Frontal cortex (tissue), 4 donors: ENCODE results near the gene FHOD3. TPM values are rescaled to one million over a fixed set of nuclear protein-coding genes. Genes with fewer than 3 reads are reported as not detected.

ENCODE experiments used
- DNase-seq, 2 donors: peaks; one replicate each; pipeline ENCODE4 v3.0.0; 2012; ENCODE audit warnings: low spot score in 2 of 2
- FAIRE-seq: peaks from 2 replicates; lab custom pipeline; 2012; peaks lifted over from hg19 to GRCh38; lab: Jason Lieb, UNC
- total RNA-seq: library from RNA; depleted of rRNA; stranded (reverse); fragments of >200 nt; gene quantifications from one replicate; pipeline ENCODE4 v1.2.3, GENCODE V29; 2014
- donor health status: control.
- donor health status: control.
- donor health status: control.

Gene FHOD3
- total RNA-seq, 1 donor from 2014 or later: 46.9 TPM

- no peak for FAIRE-seq
Measured at GRCh38 chr18:36560187-36560586, 262.7 kb downstream of the FHOD3 start.

GRCh38 chr18:36561046-36561445, 263.5 kb downstream of the FHOD3 start:
- DNase-seq (no peak), FAIRE-seq (no peak)

More at GRCh38 chr18:36560187-36560586, 262.7 kb downstream of the FHOD3 start:
- DNase-seq: no peak

GRCh38 chr18:36564841-36565240, 267.3 kb downstream of the FHOD3 start:
- FAIRE-seq: no peak
- no peak for DNase-seq

DNA sequence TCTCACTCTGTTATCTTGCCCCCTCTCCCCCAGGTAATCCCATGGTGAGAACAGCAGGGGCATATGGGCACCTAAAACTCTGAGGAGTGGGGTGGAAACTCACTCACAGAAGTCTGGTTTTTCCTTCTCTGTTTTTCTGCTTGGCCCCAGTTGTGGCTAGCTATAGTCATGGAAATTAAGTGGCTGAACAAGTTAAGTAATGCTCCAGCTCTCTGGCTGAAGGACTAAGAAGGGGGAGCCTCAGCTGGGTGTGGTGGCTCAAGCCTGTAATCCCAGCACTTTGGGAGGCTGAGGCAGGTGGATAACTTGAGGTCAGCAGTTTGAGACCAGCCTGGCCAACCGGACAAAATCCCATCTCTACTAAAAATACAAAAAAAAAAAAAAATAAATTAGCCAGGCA, 270.3 kb downstream of the FHOD3 start:
- DNase-seq: no peak
- no peak for FAIRE-seq

DNA sequence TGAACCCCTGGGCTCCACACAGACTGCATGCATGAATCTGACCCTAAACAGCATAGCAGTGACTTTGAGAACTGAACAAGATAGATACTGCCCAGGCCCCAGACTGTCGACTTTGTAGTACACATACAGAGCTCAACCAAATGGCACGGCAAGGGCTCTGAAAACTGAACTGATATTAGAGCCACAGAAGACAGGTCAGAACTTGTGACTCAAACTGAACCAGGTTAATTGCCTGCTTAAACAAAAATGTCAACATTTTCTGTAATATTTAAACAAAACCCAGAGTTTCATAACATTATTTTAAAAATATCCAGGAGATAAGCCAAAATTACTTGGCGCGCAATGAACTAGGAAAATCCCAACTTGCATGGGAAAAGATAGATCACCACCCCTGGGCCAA, 271.0 kb downstream of the FHOD3 start:
- FAIRE-seq (no peak), DNase-seq (no peak)

DNA sequence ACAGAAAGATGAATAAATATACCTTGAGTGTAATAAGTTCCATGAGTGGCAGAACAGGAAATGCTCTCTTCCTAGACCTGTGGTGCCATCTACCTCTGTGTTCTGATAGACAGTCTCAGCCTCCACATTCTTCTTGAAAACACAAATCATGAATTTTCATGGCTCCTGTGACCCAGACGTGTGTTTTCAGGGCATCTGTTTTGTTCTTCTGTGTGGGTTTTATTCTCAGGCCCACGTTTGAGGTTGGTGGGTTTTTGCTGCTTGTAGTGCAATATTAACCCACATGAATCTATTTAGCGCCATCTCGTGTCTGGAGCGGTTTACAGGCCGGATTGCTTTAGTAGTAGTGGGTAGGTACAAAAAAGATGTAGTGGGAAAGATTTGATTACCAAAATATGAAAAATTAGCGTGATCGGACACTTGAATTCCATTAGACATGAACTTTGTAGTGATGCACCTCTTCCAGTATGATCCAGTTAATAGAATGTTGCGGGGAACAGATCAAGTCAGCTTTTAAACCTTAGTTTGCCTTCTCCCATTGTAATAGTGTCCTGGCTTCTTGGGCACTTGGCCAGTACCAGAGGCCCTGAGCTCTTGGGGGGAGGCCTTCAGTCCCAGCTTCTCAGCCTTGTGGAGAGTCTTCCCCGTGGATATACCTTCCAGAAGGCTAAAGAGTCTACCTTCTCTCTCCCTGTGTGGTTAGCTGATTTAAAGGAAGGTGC, 274.8 kb downstream of the FHOD3 start:
- DNase-seq: no peak
- no peak for FAIRE-seq

- FAIRE-seq: no peak
- DNase-seq: no peak
Measured at GRCh38 chr18:36576339-36576738, 278.8 kb downstream of the FHOD3 start.

DNA sequence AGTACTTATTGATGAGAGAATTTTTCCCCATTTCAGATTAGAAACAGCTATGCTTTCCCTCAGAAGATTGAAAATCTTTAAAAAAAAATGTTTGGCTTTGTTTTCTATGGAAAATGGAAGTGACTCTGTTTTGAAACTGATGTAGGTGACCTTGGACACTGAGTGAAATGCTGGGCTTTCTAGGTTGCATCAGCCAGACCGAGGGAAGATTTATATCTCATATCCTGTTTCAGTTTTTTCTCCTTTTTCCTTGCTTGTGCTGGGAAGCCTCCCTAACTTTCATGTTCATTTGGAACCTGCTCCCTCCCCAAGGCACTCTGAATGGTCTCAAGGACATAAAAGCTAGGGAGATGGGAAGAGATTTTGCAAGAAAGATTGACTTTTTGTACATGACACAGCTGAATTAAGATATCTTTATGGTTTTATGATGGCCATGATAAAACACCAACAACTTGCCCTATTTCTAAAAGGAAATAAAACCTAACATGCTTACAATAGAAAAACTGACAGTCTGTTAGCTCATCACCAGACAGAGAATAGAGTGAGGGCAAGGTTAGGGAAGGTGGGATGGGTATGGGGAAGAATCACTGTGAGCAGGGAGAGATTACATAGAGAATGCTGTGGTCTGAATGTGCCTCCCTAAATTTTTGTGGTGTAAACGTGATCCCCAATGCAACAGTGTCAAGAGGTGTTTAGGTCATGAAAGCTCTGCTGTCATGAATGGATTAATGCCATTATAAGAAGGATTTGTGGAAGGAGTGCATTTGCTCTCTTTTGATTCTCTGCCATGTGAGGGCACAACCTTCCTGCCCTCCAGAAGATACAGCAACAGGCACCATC, 281.6 kb downstream of the FHOD3 start:
- DNase-seq (no peak), FAIRE-seq (no peak)

DNA sequence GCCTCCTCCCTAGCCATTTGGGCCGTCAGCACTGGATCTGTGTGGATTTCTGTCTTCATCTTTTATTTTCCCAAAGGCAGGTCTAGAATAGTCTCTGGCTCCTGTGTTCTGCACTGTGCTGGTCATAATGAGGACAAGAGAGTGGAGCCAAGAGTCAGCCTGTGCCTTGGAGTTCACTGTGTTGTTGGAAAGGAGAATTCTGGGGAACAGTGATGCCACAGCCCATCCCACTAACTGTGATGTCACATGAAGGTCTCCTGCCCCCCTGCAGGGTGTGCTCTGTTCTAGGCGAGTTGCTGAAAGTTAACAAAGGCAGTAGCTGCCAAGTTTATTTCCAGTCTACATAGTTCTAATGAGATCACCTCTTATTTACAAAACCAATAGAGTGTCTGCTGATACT, 282.8 kb downstream of the FHOD3 start:
- DNase-seq: no peak
- FAIRE-seq: no peak

DNA sequence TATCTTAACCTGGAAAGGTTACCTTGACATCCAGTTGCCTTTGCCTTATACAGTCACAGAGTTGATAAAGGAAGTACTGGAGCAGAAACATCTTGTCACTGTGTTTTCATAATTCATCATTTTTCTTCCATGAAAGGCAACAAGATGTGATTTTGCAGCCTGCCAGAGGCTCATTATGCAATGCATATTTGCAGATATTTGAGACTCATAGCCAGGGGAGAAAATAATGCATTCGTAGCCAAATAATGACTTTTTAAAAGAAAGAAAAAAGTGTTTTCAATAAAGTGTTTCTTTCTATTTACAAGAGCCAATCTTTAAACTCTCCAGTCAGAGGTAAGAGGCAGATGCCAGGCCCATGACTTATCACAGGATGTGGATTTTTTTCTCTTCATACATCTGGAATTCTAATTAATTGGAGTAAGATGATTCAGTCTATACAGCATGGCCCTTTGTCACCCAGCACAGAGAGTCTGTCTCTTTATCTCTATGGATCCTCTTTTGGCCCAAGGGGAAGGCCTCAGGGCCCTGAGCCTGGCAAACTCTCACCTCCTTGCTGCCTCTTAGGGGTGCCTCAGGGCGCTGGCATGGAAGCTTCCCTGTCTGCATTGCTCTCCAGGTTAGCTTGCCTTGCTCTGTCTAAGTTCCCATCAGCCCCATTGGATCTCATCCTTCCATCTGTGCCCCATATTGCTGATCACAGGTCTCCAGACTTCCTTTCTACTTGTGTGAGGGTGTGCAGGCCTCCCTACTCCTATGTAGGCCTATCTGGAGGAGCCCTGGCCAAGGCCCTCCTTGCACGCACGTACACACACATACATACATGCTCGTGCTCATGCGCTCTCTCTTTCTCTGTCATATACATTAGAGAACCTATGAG, 283.6 kb downstream of the FHOD3 start:
- FAIRE-seq (no peak), DNase-seq (no peak)

DNA sequence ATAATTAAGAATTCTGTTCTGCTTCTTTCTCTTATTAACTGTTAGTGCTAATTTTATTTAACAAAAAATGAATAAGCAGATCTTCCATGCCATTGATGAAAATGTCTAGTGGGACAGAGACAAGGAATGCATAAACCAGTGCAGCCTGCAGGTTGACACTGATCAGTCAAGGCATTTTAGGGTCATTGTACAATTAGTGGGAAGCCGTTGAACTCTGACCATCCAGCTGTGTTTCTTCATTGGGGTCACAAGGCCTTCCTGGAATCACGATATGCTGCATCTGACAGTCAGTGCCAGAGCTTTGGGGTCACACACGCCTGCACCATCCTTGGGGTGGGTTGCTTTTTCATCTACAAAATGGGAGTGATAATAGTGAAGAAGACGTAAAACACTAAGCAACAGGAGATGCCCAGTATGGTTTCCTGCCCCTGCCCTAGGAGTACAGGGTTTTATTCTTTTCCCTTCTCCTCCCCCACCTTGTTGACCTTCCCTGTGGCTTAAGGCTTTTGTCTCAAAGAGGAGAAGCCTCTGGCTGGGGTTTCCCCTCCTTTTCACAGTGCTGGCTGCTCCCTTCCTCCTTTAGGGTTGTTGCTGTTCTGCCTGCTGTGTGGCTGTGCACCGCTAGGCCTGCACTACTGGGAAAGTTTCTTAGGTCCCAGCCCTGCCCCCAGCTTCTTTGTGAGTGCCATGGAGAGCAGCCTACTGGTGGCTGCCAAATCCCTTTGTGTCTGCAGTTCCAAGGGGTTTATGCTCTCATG, 285.7 kb downstream of the FHOD3 start:
- FAIRE-seq (no peak), DNase-seq (no peak)

DNA sequence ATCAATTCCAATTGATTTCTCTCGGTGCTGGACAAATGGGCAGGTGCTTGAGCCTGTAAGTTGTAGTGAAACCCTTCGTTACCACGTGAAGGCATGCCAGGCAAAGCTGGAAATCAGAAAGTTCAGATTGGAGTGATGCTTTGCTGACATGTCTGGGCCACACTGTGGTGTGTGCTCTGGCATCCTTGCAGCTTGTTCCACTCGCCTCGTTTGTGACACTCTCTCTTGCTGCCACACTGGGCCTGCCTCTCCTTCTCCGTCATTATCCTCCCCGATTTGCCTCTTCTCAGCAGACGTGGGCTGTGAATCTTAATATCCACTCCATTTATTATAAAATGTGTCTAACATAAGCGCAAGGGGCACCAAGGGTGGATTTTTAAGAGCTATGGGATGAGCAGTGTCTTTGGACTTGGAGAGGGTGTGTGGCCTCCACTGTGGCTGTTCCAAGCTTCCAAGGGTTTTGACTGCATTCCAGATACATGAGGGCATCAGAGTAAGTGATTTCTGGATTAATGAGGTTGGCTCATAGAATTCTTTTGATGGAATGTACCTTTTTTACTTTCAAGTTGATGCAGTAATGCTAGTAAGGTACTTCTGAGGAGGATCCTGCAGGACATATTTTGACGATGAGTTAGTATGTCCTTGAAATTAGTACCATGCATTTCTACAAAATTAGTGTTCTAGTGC, 292.5 kb downstream of the FHOD3 start:
- no peak for FAIRE-seq
- no peak for DNase-seq

GRCh38 chr18:36590621-36591580, 293.4 kb downstream of the FHOD3 start:
- FAIRE-seq (no peak), DNase-seq (no peak)

DNA sequence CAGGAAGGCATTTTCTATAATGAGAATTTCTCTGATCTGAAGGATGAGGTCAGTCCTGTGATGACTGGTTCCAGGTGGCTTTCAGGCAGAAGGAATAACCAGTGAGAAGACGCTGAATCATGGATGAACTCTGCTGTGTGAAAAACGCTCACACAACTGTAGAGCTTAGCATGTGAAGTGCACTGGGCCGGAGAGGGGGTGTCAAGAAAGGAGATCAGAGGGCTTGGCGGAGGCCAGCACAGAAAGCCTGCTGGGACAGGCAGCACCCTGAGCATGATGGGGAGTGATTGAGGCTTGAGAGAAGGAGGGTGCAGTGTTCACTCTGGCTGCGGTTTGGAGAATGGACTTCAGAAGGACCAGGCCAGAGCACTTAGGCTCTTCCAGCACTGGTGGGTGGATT, 294.8 kb downstream of the FHOD3 start:
- no peak for FAIRE-seq
- DNase-seq: no peak

DNA sequence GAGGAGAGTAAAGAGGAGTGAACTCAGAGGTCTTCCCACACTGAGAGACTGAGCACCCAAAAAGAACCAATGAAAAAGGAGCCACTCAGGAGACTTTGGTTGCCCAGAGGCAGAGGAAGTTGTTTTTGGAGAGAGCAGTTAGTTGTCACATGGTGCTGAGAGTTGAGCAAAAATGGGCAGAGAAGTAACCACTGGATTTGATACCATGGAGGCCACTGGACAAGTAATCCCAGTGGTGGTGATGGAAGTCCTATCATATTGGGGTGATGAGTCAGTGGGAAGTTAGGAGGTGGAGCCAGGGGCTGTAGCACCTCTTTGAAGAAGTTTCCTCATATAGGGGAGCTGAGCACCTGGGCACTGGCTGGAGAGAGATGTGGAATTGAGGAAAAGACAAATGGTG, 295.5 kb downstream of the FHOD3 start:
- DNase-seq: no peak
- no peak for FAIRE-seq

- no peak for FAIRE-seq
Measured at GRCh38 chr18:36593641-36594040, 296.1 kb downstream of the FHOD3 start.

DNA sequence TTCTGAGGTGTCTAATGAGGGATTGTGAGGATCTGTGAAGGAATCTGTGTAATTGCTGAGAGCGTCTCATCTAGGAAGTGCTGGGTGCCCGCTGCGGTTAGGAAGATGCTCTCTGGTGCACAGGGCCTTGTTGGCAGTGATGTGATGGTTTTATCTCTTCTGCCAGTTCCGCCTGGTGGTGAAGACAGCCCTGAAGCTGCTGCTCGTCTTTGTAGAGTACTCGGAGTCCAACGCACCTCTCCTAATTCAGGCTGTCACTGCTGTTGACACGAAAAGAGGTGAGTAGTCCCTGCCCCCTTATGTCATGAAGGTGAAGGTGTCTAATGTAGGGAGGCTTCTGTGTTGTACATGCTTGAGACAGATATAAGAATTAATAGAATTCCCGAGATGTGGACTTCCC, 297.1 kb downstream of the FHOD3 start:
- DNase-seq (no peak), FAIRE-seq (no peak)

More at GRCh38 chr18:36593641-36594040, 296.1 kb downstream of the FHOD3 start:
- no peak for DNase-seq
